Thymus (tissue), 11 donors: ENCODE data around the gene CERS6. TPM values are rescaled to one million over a fixed set of nuclear protein-coding genes. Genes with fewer than 3 reads are reported as not detected.
"Not testable (repeated sequence)": the region's sequence is repeated elsewhere in the genome, so short reads cannot be mapped to it uniquely, and the experiment has no call there.

Source experiments
- DNase-seq, 9 donors: peaks; one replicate each; pipeline ENCODE4 v3.0.0-alpha.2; 2013; ENCODE audit warnings: low spot score in 9 of 9, low read depth in 6 of 9, missing footprints in 1 of 9
- H3K27ac ChIP-seq, 2 donors: one replicate each; pipeline ENCODE4 v1.5.1; 2013; ENCODE audit warnings: control low read depth in 1 of 2, low read depth in 1 of 2, low read length in 1 of 2, mild to moderate bottlenecking in 1 of 2, moderate library complexity in 1 of 2
- H3K27me3 ChIP-seq, 2 donors: one replicate each; pipeline ENCODE4 v1.5.1; 2013; ENCODE audit warnings: low read length in 1 of 2; ENCODE audit not compliant: control insufficient read depth in 2 of 2, insufficient read depth in 1 of 2
- H3K36me3 ChIP-seq, 2 donors: one replicate each; pipeline ENCODE4 v1.5.1; 2013; ENCODE audit warnings: low read length in 1 of 2, mild to moderate bottlenecking in 1 of 2, moderate library complexity in 1 of 2; ENCODE audit not compliant: control insufficient read depth in 2 of 2, insufficient read depth in 2 of 2
- H3K4me1 ChIP-seq, 2 donors: one replicate each; pipeline ENCODE4 v1.5.1; 2013; ENCODE audit warnings: low read length in 2 of 2; ENCODE audit not compliant: control insufficient read depth in 2 of 2, insufficient read depth in 2 of 2
- H3K4me3 ChIP-seq, 2 donors: one replicate each; pipeline ENCODE4 v1.5.1; 2013; ENCODE audit warnings: low read length in 2 of 2, control low read depth in 1 of 2, mild to moderate bottlenecking in 1 of 2
- H3K9me3 ChIP-seq, 2 donors: one replicate each; pipeline ENCODE4 v1.5.1; 2013; ENCODE audit warnings: low read length in 1 of 2, mild to moderate bottlenecking in 1 of 2; ENCODE audit not compliant: control insufficient read depth in 2 of 2, insufficient read depth in 1 of 2
- WGBS: extraction: QIAGEN DNeasy Blood & Tissue Kit; methylation state at CpG from one replicate; pipeline ENCODE4 v1.1.7; 2013; 5-methylcytosine and 5-hydroxymethylcytosine counted together
- polyA plus RNA-seq: library from polyadenylated mRNA; stranded (reverse); fragments of 200-250 nt; gene quantifications from one replicate; pipeline ENCODE4 v1.2.3, GENCODE V29; 2013
- total RNA-seq: library from RNA; stranded (reverse); fragments of 120-200 nt; gene quantifications from one replicate; pipeline ENCODE4 v1.2.4, GENCODE V29; 2013
- donor health status: healthy.

The CERS6 gene
- total and polyA plus RNA-seq, 2 donors: 12.1 to 26.9 TPM

- no peaks in the 10 kb centered on the region for H3K27me3 ChIP-seq
These were observed 328.9 kb downstream of the CERS6 start for GRCh38 chr2:168784993-168785392.

GRCh38 chr2:168787098-168787781, 331.2 kb downstream of the CERS6 start:
- no peak overlapping the region for H3K4me3 ChIP-seq
- 98% methylated on average over 3 of the region's 3 CpGs for WGBS

More at GRCh38 chr2:168784993-168785392, 328.9 kb downstream of the CERS6 start:
- H3K4me3 ChIP-seq: no peak overlapping the region
- no peaks in the 10 kb centered on the region for H3K4me1 ChIP-seq
- H3K9me3 ChIP-seq: no peaks in the 10 kb centered on the region
- DNase-seq: no peak
- WGBS: 96% methylated on average over 3 of the region's 3 CpGs
- H3K27ac ChIP-seq: no peak overlapping the region
- H3K36me3 ChIP-seq: no peaks in the 10 kb centered on the region

DNA sequence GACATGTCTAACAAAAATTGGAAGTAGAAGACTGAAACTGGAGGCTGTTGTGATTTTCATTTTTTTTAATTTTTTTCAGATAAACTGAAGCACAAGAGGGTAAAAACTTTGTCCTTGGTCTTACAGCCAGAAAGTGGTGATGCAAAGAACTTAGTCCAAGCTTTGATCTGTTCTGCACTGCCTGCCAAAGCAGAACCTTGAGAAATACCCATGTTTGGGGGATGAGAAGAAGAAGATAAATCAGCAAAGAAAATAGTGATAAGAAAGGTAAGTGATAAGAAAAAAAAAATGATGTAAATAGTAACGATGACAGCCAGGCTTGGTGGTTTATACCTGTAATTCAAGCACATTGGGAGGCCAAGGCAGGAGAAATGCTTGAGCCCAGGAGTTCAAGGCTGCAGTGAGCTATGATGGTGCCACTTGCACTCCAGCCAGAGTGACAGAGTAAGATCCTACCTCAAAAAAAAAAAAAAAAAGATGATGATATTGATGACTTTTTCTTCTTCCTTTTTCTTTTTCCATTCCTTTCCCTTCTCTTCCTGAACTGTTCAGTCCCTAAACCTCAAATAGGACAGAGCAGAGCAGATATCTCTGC, 331.8 kb downstream of the CERS6 start:
- WGBS: 98% methylated on average over 1 of the region's 1 CpG
- H3K4me3 ChIP-seq: no peak overlapping the region
- no peaks in the 10 kb centered on the region for H3K36me3 ChIP-seq
- no peaks in the 10 kb centered on the region for H3K4me1 ChIP-seq
- no peaks in the 10 kb centered on the region for H3K9me3 ChIP-seq
- no peak overlapping the region for H3K27ac ChIP-seq
- DNase-seq: no peak
- no peaks in the 10 kb centered on the region for H3K27me3 ChIP-seq

More at GRCh38 chr2:168787098-168787781, 331.2 kb downstream of the CERS6 start:
- H3K27me3 ChIP-seq: no peaks in the 10 kb centered on the region
- no peak overlapping the region for H3K27ac ChIP-seq
- no peaks in the 10 kb centered on the region for H3K36me3 ChIP-seq
- H3K4me1 ChIP-seq: no peaks in the 10 kb centered on the region
- DNase-seq: no peak
- no peaks in the 10 kb centered on the region for H3K9me3 ChIP-seq

GRCh38 chr2:168789776-168790175, 333.7 kb downstream of the CERS6 start:
- H3K27ac ChIP-seq: no peak overlapping the region

GRCh38 chr2:168790226-168790902, 334.3 kb downstream of the CERS6 start:
- DNase-seq: no peak

More at GRCh38 chr2:168789776-168790175, 333.7 kb downstream of the CERS6 start:
- 79% methylated on average over 7 of the region's 7 CpGs for WGBS
- Histone ChIP-seq H3K27me3 (no peaks in the 10 kb centered on the region), H3K4me1 (no peaks in the 10 kb centered on the region), H3K36me3 (no peaks in the 10 kb centered on the region), H3K4me3 (no peak overlapping the region), H3K9me3 (no peaks in the 10 kb centered on the region)
- no peak for DNase-seq

GRCh38 chr2:168791140-168791539, 335.1 kb downstream of the CERS6 start:
- H3K4me1 ChIP-seq, H3K27ac ChIP-seq, H3K4me3 ChIP-seq, DNase-seq, H3K36me3 ChIP-seq, H3K27me3 ChIP-seq, H3K9me3 ChIP-seq: not testable (repeated sequence)
- WGBS: 100% methylated on average over 2 of the region's 2 CpGs

More at GRCh38 chr2:168790226-168790902, 334.3 kb downstream of the CERS6 start:
- H3K27me3 ChIP-seq: no peaks in the 10 kb centered on the region
- WGBS: 97% methylated on average over 5 of the region's 5 CpGs
- H3K9me3 ChIP-seq: no peaks in the 10 kb centered on the region
- H3K4me1 ChIP-seq: no peaks in the 10 kb centered on the region
- H3K27ac ChIP-seq: no peak overlapping the region
- no peaks in the 10 kb centered on the region for H3K36me3 ChIP-seq
- no peak overlapping the region for H3K4me3 ChIP-seq

DNA sequence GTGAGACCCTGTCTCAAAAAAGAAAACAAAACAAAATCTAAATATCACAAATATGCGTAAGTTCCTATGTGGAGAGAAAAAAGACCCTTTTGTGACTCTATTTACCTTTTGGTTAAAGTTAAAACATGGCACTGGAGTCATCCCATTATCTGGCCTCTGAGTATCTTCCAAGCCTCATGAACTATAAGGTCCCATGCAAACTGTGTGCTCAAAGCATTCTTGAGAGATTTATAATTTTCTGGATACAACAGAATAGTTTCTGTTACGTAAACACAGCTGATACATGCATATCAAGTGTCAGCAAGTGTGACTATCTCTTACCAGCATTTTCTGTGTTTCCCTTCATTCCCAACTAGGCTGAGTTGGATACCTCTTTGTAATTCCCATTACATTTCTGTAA, 337.5 kb downstream of the CERS6 start:
- no peaks in the 10 kb centered on the region for H3K4me1 ChIP-seq
- no peak overlapping the region for H3K4me3 ChIP-seq
- H3K36me3 ChIP-seq: no peaks in the 10 kb centered on the region
- no peaks in the 10 kb centered on the region for H3K27me3 ChIP-seq
- no peaks in the 10 kb centered on the region for H3K9me3 ChIP-seq
- no peak for DNase-seq
- WGBS: 21% methylated on average over 2 of the region's 2 CpGs
- no peak overlapping the region for H3K27ac ChIP-seq

DNA sequence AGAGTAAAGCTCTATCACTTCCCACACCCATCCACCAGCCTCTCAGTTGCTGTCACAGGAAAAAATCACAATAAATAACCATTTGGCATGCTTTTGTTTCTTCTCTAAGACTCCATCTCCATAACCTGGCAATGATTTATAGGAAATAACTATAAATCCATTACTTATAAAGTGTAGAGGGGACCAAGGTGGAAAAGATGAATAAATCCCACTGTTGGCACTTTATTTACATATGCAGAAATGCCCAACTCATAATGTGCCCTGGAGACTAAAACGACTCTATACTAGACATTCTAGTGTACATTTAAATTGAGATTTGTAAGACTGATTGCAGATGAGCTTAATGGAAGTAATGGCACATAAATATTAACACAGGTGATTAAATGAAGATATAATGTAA, 338.9 kb downstream of the CERS6 start:
- Histone ChIP-seq H3K4me3 (no peak overlapping the region), H3K9me3 (no peaks in the 10 kb centered on the region), H3K27me3 (no peaks in the 10 kb centered on the region), H3K4me1 (no peaks in the 10 kb centered on the region), H3K36me3 (no peaks in the 10 kb centered on the region), H3K27ac (no peak overlapping the region)
- 92% methylated on average over 1 of the region's 1 CpG for WGBS
- no peak for DNase-seq

DNA sequence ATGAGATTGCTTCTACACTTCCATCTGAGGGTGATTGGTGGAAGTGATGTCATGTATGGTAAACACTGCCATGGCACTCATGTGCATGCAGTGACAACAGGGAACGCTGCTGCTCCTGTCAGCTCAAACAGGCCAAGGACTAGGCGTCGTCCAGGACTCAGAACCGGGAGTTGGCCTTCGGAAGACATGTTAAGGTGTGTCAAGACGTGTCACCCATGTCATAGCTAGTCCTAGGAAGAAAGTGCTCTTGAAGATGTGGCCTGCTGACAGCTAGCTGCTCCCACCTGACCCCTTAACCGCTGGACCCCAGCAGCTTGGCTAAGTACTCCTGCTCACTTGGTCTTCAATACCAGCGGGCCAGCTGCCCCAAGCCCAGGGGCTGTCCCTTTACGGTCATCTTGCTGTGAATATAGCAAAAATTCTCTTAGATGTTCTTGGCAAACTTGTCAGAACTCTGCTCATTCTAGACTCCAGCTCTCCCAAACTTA, 340.1 kb downstream of the CERS6 start:
- DNase-seq: no peak
- H3K27ac ChIP-seq: no peak overlapping the region
- 97% methylated on average over 9 of the region's 9 CpGs for WGBS

More for the DNA sequence above, 340.1 kb downstream of the CERS6 start:
- H3K27me3 ChIP-seq: no peaks in the 10 kb centered on the region
- no peaks in the 10 kb centered on the region for H3K36me3 ChIP-seq
- no peaks in the 10 kb centered on the region for H3K4me1 ChIP-seq
- no peaks in the 10 kb centered on the region for H3K9me3 ChIP-seq
- H3K4me3 ChIP-seq: no peak overlapping the region
